Stomach (tissue), 9 donors: ENCODE measurements around the gene BTG4. TPM values are rescaled to one million over a fixed set of nuclear protein-coding genes. Genes with fewer than 3 reads are reported as not detected.

Experiments used
- DNase-seq, 2 donors: peaks; one replicate each; pipeline versions ENCODE4 v3.0.0 to v3.0.0-alpha.2; 2013 to 2019
- H3K27ac ChIP-seq, 5 donors: fragments of 200-600 bp in 4 of 5; sonication (generic) in 4 of 5; one replicate each; pipeline ENCODE4 v1.5.1; 2013 to 2019; ENCODE audit warnings: mild to moderate bottlenecking in 1 of 5, moderate library complexity in 1 of 5
- H3K27me3 ChIP-seq, 3 donors: fragments of 200-600 bp; sonication (generic); one replicate each; pipeline ENCODE4 v1.5.1; 2017 to 2019; ENCODE audit warnings: mixed run types in 1 of 3
- H3K36me3 ChIP-seq, 4 donors: fragments of 200-600 bp; sonication (generic); 1 replicate in 3 of 4; 2 replicates in 1 of 4; pipeline ENCODE4 v1.5.1; 2016 to 2019
- H3K4me1 ChIP-seq, 4 donors: fragments of 200-600 bp; sonication (generic); one replicate each; pipeline ENCODE4 v1.5.1; 2016 to 2019
- H3K4me3 ChIP-seq, 4 donors: fragments of 200-600 bp; sonication (generic) in 3 of 4; one replicate each; pipeline ENCODE4 v1.5.1; 2016 to 2019; ENCODE audit warnings: mild to moderate bottlenecking in 1 of 4
- H3K9me3 ChIP-seq, 4 donors: fragments of 200-600 bp; sonication (generic); one replicate each; pipeline ENCODE4 v1.5.1; 2016 to 2019
- CTCF ChIP-seq, 7 experiments: fragments of 450-650 bp in 4 of 7; fragments of 200-600 bp in 3 of 7; sonication (generic) in 3 of 7; IDR thresholded peaks; one replicate each; pipeline ENCODE4 v1.5.1; 2016 to 2019; ENCODE audit warnings: antibody characterized with exemption in 7 of 7, control low read depth in 2 of 7, mild to moderate bottlenecking in 1 of 7
- EP300 ChIP-seq: sonication (generic); formaldehyde crosslinking; IDR thresholded peaks from one replicate; pipeline ENCODE4 v1.6.1; 2017; ENCODE audit warnings: antibody characterized with exemption
- POLR2A ChIP-seq, 4 donors: fragments of 450-650 bp; IDR thresholded peaks; one replicate each; pipeline ENCODE4 v1.6.1; 2016; ENCODE audit warnings: antibody characterized with exemption in 4 of 4, control low read depth in 2 of 4, mild to moderate bottlenecking in 1 of 4, moderate library complexity in 1 of 4
- POLR2AphosphoS5 ChIP-seq, 3 donors: sonication (generic); formaldehyde crosslinking; IDR thresholded peaks; one replicate each; pipeline ENCODE4 v1.6.1; 2016; ENCODE audit warnings: antibody characterized with exemption in 3 of 3
- WGBS, 5 donors: extraction: QIAGEN DNeasy Blood & Tissue Kit in 3 of 5; methylation state at CpG; one replicate each; pipeline versions ENCODE4 v1.1.5 to v1.1.7; 2013 to 2018; 5-methylcytosine and 5-hydroxymethylcytosine counted together
- intact Hi-C: fragments of 100-400 bp; cut with DNase I; formaldehyde crosslinking; loops from one replicate; pipeline ENCODE4 v1.15.1; 2023; ENCODE audit warnings: low total_unique reads
- polyA plus RNA-seq, 3 donors: library from polyadenylated mRNA; stranded (reverse); fragments of 200-250 nt; gene quantifications; one replicate each; pipeline ENCODE4 v1.2.3, GENCODE V29; 2013
- total RNA-seq, 5 donors: library from RNA; depleted of rRNA; stranded (reverse); fragments of >200 nt; gene quantifications; one replicate each; pipeline versions ENCODE4 v1.1.0 to v1.2.3, GENCODE V29; 2014 to 2016
- donor health status: healthy with polysubstance abuse.
- donor health status: Bipolar disorder and iron deficiency.
- donor health status: healthy.

The BTG4 gene
- total and polyA plus RNA-seq, 8 donors: not detected

- 87 to 94% (median 89%) methylated on average over 1 of the region's 1 CpG for WGBS, 5 donors
- no peak for TF ChIP-seq POLR2A (IDR thresholded peaks at IDR 0.05)
- TF ChIP-seq CTCF (IDR thresholded peaks at IDR 0.05): no peak
- Histone ChIP-seq H3K27me3 (no peaks in the 10 kb centered on the region), H3K4me1 (no peaks in the 10 kb centered on the region), H3K36me3 (no peaks in the 10 kb centered on the region), H3K4me3 (no peak overlapping the region), H3K9me3 (no peaks in the 10 kb centered on the region), H3K27ac (no peak overlapping the region)
- intact Hi-C loops: no loop called here
- DNase-seq: no peak
These were observed 15.1 kb upstream of the BTG4 start for GRCh38 chr11:111527279-111527678.

DNA sequence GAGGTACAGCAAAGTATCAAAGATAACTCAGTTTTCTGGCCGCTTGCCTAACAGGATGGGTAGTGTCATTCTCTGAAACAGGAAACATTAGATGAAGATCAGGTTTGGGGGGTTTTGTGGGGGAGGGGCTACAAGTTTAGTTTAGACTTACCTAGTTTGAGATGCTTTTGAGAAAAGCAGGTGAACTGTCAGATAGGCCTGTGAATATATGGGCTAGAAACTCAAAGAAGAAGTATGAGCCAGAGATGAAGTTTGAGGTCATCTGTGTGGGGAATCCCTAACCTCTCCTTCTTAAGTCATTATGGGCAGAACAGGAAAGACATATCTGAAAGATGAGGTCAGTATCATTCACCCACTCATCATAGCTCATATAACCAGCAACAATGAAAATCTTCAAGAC, 14.3 kb upstream of the BTG4 start:
- H3K27me3 ChIP-seq: no peaks in the 10 kb centered on the region
- DNase-seq: no peak
- no peak overlapping the region for H3K4me3 ChIP-seq
- no peak overlapping the region for H3K27ac ChIP-seq
- no peaks in the 10 kb centered on the region for H3K9me3 ChIP-seq
- H3K4me1 ChIP-seq: no peaks in the 10 kb centered on the region
- no peak for TF ChIP-seq POLR2A (IDR thresholded peaks at IDR 0.05)
- no peak for TF ChIP-seq CTCF (IDR thresholded peaks at IDR 0.05)
- no peak for TF ChIP-seq EP300
- TF ChIP-seq POLR2AphosphoS5 (IDR thresholded peaks at IDR 0.05): no peak
- H3K36me3 ChIP-seq: no peaks in the 10 kb centered on the region
- intact Hi-C loops: no loop called here
- WGBS, 5 donors: 74 to 87% (median 86%) methylated on average over 1 of the region's 1 CpG

DNA sequence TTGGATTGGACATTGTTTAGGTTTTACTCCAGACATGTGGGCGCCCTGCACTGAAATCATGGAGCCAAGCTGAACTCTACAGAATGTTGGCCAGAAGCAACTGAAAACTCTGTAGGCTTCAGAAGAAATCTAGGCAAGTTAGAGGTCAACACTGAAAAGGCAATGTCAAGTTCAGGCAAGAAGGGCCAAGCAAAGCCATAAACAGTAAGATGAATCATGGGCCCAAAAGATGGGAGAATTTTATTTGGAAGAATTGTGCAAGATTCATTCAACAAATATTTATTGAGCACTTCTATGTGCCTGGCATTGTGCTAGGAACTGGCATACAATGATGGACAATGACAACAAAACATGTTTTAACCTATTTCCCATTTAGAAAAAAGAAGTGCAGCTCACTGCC, 13.3 kb upstream of the BTG4 start:
- Histone ChIP-seq H3K9me3 (no peaks in the 10 kb centered on the region), H3K4me1 (no peaks in the 10 kb centered on the region), H3K27me3 (no peaks in the 10 kb centered on the region), H3K4me3 (no peak overlapping the region), H3K27ac (no peak overlapping the region), H3K36me3 (no peaks in the 10 kb centered on the region)
- 86 to 100% (median 95%) methylated on average over 1 of the region's 1 CpG for WGBS, 5 donors
- no peak for DNase-seq
- no peak for TF ChIP-seq POLR2AphosphoS5 (IDR thresholded peaks at IDR 0.05)
- TF ChIP-seq POLR2A (IDR thresholded peaks at IDR 0.05): no peak
- no peak for TF ChIP-seq CTCF (IDR thresholded peaks at IDR 0.05)
- TF ChIP-seq EP300: no peak
- intact Hi-C loops: no loop called here

- H3K36me3 ChIP-seq: no peaks in the 10 kb centered on the region
- no peak overlapping the region for H3K27ac ChIP-seq
- intact Hi-C loops: no loop called here
- no peaks in the 10 kb centered on the region for H3K4me1 ChIP-seq
- TF ChIP-seq POLR2A (IDR thresholded peaks at IDR 0.05) (no peak), POLR2AphosphoS5 (IDR thresholded peaks at IDR 0.05) (no peak), CTCF (IDR thresholded peaks at IDR 0.05) (no peak)
- H3K9me3 ChIP-seq: no peaks in the 10 kb centered on the region
- WGBS, 5 donors: 69 to 82% (median 74%) methylated on average over 1 of the region's 1 CpG
- no peak overlapping the region for H3K4me3 ChIP-seq
- DNase-seq: no peak
- H3K27me3 ChIP-seq: no peaks in the 10 kb centered on the region
These were observed 11.9 kb upstream of the BTG4 start for GRCh38 chr11:111524056-111524455.

GRCh38 chr11:111523343-111523742, 11.2 kb upstream of the BTG4 start:
- WGBS, 5 donors: 89 to 94% (median 91%) methylated on average over 2 of the region's 2 CpGs
- no peaks in the 10 kb centered on the region for H3K36me3 ChIP-seq
- TF ChIP-seq CTCF (IDR thresholded peaks at IDR 0.05) (no peak), POLR2A (IDR thresholded peaks at IDR 0.05) (no peak), EP300 (no peak), POLR2AphosphoS5 (IDR thresholded peaks at IDR 0.05) (no peak)
- no peaks in the 10 kb centered on the region for H3K9me3 ChIP-seq
- H3K4me1 ChIP-seq: no peaks in the 10 kb centered on the region
- no peak for DNase-seq
- intact Hi-C loops: no loop called here
- H3K4me3 ChIP-seq: no peak overlapping the region
- H3K27ac ChIP-seq: no peak overlapping the region
- no peaks in the 10 kb centered on the region for H3K27me3 ChIP-seq
